HG03575 (cell line): ENCODE data around the gene IGSF3.
"Not testable (repeated sequence)": the region's sequence is repeated elsewhere in the genome, so short reads cannot be mapped to it uniquely, and the experiment has no call there.

Source experiments
- ATAC-seq: cut with Tn5 transposase; IDR thresholded peaks from one replicate; pipeline ENCODE4 v1.9.1; 2021; ENCODE audit not compliant: unreplicated experiment, insufficient number of reproducible peaks, low FRiP score; ENCODE audit errors: extremely low read depth

Gene IGSF3

DNA sequence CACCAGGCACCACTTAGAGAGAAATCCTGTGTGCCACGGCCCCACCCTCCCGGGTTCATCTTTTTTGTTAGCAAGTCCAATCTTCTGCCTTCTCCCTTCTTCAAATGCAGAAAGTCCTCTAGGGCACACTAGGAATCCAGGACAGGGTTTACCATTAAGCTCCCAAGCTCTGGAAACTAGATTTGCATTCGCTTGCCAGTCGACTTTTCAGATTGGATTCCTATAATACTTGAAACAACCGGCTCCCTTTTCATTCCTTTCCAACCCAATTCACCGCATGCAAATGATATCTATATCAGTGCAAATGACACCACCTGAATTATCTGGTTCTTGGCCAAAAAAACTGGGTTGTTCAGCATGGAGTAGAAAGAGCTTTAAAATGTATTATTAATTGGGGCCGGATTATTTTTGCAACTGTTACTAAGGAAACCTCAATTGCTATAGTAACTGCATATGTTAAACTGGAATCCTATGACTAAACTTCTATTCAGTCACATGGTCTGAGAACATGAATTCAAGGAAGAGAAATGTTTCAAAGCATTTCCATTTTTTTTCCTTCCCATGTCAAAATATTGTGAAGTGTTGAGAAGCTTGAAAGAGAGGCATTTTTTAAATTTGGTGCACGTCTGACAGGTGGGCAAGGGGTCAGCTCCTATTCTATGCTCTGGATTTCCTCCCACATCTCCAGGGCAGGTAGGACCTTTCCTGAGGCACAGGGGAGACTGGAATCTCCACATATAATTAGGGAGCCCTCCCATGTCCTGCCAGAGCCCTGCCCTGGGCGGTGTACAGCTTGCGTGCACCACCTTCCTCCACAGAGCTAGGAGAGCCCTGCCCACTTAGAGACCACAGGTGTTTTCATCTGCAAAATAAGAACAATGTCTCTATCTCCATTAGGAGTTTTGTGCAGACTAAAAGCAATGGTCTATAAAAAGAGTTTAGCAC, 76.3 kb downstream of the IGSF3 start:
- not testable (repeated sequence) for ATAC-seq

DNA sequence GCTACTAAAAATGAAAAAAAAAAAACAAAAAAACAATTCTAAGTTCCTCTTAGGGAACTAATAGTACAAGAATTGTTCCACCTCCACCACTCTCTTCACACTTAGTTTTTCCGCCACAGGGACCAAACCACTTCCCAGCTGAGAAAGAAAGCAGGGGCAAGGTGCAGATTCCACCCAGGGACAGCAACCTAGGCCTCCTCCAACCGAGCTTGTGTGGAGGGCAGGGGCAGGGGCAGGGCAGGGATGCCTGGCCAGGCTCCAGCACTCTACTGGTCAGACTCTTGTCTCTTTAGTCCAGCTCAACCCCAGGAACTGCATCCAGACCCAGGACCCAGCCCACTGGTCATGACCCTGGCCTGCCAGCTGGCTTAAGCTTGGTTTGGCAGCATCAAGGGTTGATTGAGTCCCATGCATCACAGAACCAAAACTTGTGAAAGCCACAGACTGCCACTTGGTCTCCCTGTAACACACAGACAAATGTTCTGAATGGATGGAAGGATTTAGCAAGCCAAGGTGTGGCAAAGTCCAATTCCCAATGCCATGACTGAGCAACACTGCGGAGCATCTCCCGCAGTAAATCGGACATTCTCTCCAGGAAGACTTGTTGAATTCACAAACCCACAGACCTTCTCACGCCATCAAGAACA, 77.1 kb downstream of the IGSF3 start:
- not testable (repeated sequence) for ATAC-seq

- ATAC-seq = not testable (repeated sequence)
Measured at GRCh38 chr1:116589101-116589735, 78.3 kb downstream of the IGSF3 start.

- no peak for ATAC-seq
Measured at GRCh38 chr1:116587501-116588227, 79.9 kb downstream of the IGSF3 start.

DNA sequence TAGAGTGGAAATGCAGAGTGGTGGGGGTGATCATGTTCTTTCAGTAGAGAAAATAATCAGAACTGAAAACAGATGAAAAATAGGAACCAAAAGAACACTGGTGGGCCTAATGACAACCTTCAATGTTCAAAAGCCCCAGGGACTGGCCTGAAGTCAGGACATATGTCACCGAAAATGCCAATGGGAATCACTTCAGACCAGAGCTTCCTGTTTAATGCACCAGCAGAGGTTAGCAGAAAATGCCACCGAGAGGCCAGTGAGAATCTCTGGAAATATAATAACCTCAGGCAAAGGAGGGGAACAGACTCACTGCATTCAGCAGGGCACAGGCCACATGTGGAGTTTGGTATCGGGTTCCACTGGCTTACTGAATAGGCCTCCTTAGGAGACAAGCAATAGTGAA, 80.8 kb downstream of the IGSF3 start:
- no peak for ATAC-seq

DNA sequence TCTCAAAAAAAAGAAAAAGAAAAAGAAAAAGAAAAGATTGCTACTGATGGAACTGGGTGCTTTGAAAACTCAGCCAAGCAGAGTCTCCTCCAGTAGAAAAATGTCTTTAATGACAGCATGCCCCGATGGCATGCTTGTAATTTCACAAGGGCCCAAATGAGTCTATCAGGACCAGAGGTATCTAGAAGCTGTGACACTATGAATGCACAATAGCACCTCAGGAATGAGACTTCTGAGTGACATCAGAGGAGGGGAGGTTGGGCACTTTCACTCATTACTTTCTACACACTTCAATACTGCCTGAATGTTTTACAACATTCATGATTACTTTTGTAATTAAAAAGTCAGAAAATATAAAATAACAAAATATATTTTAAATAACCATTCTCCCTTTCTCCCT, 81.6 kb downstream of the IGSF3 start:
- no peak for ATAC-seq

GRCh38 chr1:116581323-116581885, 86.1 kb downstream of the IGSF3 start:
- ATAC-seq = no peak

GRCh38 chr1:116580446-116581322, 86.8 kb downstream of the IGSF3 start:
- ATAC-seq = no peak

DNA sequence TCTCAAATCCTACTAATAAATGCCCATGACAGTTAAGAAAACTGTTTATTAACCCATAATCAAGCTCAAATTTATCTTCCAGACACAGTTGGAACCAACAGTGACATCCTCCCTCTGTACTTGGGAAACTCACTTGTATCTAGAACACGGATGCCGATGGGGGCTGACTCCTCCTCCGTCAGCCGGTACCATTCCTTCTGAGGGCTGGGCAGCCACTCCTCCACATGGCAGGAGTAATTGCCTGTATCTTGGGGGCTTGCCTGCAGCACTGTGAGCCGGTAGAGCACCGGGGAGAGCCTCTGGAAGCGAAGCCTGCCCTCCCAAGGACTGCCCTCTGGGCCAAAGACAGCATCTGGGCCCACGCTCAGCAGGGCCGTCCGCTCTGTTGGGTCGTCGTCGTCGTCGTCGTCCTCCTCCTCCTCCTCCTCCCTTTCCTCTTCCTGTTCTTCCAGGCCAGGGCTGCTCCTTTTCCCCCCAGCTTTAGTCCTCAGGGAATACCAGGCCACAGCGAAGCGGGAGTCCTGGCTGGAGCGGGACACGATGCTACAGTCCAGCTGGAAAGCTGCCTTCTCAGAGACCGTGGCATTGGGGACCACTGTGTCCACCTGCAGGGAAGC, 88.2 kb downstream of the IGSF3 start:
- no peak for ATAC-seq

DNA sequence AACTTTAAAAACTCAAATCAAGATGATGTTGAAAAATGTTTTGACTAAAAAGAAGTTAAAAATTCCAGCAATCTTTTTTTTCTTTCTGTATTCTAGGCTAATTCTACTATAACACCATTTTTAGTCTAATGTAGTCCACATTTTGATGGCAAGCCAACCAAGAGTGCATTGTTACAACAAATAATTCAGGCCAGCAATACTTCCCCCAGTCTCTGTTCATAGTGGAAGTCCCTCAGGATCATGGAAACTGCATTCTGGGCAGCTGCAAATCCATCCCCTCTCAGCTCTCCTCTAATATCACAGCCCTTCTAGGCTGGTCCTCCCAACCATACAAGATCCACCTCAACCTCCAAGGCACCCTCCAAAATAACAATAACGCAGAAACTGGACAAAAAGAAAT, 89.0 kb downstream of the IGSF3 start:
- ATAC-seq = no peak

- ATAC-seq = no peak
Measured at GRCh38 chr1:116577759-116578314, 89.7 kb downstream of the IGSF3 start.

DNA sequence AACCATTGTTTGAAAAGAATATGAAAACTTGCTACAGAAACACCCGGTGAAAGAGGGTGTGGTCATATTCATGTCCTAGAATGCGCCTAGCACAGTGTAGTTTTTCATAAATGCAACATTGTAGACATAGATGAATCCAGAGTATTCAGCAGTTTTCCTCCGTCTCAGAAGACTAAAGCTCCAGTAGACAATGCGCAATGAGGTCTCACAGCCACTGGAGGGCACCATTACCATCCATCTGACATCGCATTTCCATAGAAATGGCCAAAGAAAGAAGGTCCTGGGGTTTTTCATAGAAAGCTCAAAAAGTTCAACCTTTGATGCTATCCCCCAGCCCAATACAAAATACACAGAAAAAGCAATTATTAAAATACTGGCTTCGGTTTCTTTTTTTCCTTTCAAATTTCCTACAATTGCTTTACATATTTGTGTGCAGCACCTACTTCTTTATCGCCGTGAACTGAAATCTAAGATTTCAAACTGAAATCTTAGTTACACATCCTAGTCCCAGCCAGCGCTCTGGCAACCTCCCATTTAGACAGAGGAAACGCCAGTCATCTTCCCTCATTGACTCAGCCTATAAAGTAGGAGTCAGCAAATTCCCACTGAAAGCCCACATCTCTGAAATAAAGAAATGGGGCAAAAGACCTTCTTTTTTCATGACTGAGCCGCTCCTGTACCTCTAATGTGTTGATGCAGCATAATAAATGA, 92.8 kb downstream of the IGSF3 start:
- ATAC-seq = no peak

DNA sequence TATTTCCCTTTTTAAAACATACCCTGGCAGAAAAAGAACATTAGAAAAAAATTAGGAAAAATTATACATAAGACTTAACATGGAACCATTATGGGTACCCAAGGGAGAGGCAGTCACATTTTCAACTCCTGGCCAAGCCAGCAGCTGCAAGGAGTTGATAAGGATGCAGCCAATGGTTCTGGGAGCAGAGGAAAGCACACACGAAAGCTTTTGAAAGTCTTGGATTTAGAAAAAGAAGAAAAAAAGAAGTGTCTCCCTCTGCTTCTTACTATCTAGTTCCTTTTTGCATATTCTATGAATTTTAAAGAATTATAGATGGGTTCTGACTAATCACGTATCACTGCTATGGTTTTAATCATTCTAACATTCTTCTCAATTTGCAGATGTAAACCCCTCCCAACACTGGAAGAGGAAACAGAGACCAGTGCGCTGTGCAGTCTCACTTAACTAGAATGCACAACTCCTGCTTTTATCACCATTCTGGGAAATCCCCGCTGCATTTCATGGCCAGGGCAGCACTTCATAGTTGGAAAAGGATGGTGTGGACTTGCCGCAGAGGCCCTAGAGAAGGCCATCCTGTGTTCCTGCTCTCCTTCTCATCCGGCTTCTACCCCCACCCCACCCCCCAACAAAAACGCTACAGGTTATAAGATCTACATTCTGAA, 94.0 kb downstream of the IGSF3 start:
- ATAC-seq = no peak

- ATAC-seq = no peak
Measured at GRCh38 chr1:116572771-116573430, 94.6 kb downstream of the IGSF3 start.

- no peak for ATAC-seq
Measured at GRCh38 chr1:116572099-116572498, 95.4 kb downstream of the IGSF3 start.
